GM19043 (cell line): Measurements from ENCODE around the gene PLD6.
"Not testable (repeated sequence)": the region's sequence is repeated elsewhere in the genome, so short reads cannot be mapped to it uniquely, and the experiment has no call there.

ENCODE experiments used
- ATAC-seq: cut with Tn5 transposase; IDR thresholded peaks from one replicate; pipeline ENCODE4 v1.9.1; 2021; ENCODE audit warnings: low read depth; ENCODE audit not compliant: unreplicated experiment

PLD6 gene

DNA sequence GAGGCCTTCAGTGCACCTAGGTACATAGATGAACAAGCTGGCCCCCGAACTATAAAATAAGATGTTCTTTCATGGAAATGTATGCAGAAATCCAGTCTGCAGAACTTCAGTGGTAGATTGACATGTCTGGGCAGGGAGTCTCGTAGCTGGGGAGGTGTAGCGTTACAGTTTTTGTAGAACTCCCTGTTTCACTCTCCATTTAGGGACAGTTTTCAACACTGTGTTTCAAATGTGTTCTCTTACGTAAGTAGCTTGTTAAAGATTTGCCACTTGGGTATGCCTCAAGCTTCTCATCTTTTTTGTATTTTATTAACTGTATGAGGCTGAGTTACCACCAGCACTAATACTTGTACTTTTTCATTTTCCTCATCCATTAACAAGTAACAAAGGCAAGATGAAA is 46.6 kb downstream of the PLD6 start:
- ATAC-seq, result no peak

DNA sequence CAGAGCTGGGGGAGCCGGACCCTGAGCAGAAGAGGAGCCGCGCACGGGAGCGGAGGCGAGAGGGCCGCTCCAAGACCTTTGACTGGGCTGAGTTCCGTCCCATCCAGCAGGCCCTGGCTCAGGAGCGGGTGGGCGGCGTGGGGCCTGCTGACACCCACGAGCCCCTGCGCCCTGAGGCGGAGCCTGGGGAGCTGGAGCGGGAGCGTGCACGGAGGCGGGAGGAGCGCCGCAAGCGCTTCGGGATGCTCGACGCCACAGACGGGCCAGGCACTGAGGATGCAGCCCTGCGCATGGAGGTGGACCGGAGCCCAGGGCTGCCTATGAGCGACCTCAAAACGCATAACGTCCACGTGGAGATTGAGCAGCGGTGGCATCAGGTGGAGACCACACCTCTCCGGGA is 47.6 kb downstream of the PLD6 start:
- ATAC-seq, result not testable (repeated sequence)

DNA sequence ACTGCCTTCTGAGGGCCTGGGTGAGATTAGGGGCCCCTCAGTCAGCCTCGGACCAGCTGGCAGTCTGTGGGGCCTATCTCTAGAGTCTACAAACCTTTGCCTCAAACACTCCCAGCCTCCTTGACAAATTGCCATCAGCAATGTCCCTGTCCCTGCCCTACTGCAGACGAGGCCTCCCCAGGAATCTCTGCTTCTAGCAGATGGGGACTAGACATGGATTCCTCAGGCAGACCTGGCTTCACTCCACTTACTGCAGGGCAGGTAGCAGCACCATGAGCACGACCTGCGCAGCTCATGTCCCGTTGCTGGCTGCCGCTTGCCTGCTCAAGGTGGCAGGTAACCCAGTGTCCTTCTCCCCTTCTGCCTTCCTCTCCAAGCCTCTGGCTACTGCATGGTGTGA is 49.1 kb downstream of the PLD6 start:
- ATAC-seq, result no peak

DNA sequence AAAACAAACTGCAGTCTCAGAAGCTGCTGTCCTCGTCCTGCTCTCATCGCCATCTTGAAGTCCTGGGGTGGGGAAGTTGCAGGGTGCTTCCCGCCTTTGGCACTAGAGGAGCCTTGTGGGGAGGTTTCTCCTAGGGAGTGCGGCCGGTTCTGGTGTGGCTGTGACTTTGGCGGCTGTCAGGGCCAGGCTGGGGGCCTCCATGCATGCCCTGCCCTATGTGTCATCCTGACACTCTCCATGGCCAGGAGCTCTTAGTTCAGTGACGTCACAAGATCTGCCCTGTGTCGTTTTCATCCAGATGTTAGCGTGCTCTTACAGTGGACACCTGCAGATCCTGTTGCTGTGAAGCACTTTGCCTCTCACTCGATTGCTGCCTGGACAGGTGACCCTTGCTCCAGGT is 49.6 kb downstream of the PLD6 start:
- no peak for ATAC-seq

DNA sequence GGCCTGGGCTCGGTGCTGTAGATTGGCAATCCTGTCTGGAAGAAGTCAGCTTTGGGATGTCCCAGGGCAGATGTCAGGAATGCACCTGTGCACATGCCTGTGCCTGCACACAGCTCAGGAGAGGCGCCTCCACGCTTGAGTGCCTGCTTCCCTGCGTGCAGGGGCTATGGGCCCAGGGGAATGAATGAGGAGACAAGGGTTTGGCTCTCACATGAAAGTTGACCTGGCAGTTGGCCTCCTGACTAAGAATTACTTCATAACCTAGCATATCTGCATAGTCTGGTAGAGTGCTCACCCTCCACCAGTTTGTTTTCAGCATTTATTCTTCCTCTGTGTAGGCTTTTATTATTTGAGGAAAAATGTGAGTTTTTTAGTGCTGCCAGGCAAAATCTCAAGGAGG is 50.0 kb downstream of the PLD6 start:
- ATAC-seq, result no peak

DNA sequence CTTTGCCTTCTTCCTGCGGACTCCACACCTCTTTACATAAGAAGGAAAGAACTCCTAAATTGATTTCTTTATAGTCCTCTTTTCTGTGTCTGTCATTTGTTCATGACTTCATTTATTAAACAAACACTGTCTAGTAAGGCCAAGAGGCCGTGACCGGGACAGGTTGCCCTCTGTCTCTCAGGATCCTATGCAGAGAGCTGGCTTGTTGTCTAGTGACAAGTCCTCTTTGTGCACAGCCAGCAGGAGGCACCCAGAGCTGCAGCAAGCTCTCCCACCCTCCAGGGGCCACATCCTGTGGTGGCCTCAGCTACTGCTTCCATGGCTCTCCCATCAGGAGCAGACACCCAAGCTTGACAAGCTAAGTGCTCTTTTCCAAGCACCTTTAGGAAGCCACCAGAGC is 50.6 kb downstream of the PLD6 start:
- ATAC-seq, result no peak

DNA sequence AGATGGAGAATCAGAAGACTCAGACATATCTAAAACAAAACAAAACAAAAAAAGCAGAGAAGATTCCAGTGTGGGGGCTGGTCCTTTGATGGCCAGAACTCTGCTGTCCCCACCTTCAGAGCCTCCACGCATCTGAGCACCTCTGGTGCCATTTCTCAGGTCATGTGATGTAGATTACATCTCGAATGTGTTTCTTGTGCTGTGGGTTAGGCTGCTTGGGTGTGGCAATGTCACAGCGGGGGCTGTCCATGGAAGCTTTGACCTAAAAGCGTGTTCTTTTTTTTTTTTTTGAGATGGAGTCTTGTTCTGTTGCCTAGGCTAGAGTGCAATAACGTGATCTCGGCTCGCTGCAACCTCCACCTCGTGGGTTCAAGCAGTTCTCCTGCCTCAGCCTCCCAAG is 51.2 kb downstream of the PLD6 start:
- ATAC-seq, result no peak

DNA sequence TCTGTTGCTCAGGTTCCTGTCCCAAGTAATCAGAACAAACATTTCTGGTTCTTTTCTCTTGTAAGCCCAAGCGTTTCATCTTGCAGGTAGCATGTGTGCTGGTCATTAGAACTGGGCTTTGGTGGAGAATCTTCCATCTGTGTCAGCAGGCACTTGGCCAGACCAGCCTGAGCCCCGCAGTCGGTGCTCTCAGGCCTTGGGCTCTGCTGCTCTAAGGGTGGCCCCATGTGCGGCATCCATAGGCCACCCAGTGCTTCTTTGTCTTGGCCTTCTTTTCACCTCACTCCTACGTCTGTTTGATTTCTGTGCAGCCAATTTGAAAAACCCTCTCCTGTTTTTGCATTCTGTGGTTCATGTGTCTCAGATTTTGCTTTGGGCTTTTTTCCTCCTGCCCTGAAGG is 51.6 kb downstream of the PLD6 start:
- no peak for ATAC-seq

DNA sequence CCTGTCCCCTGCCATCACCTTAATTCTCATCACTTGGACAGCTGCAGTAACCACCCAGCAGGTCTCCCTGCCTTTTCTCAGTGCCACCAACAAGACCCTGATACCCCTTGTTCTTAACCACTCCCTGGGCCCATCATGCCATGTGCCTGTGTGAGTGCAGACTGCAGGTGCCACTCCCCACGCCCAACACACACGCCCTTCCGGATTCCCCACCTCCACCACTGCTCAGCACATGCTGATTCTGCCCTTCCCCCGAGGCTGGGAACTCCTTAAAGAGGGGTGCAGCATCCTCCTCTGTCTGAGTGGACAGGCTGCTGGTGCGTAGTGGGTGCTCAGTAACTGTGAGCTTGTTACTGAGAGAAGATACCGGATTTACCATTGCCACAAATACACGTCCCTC is 52.4 kb downstream of the PLD6 start:
- no peak for ATAC-seq

DNA sequence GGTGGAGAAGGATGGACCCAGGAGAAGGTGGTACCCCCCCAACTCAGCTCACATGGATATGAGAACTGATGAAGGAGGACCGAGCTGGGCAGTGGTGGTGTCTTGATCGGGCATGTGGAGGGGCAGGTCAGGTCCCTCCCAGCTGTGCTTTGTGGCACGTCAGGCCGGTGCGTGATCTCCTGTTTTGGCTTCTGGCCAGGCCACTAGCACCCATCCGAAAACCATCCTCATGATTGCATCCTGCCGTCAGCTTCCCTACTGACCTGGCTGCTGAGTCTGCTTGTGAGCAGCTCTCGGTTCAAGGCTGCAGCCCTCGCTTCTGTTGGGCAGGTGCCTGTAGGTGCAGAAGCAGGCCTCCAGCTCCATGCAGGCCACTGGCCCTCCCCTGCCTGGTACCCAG is 53.1 kb downstream of the PLD6 start:
- ATAC-seq, result no peak

DNA sequence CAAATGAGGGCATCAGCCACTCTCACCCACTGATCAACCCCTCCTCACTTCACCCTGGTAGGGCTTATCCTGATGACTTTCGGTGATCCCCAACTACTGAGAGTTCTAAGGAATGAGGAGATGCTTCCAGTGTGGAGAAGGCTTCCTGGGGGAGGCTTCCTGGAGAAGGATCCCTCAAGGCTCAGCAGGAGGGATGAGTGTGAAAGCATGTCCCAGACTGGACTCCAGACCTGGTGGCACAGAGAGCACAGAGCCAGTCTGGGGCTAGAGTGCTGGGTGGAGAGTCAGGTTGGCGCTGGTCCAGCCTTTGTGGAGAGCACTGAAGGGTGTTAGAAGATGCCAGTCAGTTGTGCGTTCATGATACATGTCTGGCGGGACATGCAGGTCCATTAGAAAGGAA is 53.7 kb downstream of the PLD6 start:
- ATAC-seq, result no peak

DNA sequence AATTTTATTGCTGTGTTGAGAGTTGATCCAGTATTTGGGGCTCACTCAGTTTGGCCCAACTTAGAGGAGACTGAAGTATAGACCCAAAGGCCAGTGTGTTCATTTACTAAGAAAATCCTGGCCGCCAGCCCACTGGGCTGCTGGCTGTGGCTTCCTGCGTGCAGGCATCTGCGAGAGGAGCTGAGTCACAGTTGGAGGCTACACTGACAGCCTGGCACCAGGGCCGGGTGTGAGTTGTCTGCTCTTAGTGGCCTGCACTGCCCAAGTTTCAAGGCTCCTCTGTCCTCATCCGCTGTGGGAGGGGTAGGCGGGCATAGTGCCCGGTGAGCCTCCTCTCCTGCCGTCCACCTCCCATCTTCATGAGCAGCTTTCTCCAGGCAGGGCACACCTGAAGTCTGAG is 54.2 kb downstream of the PLD6 start:
- ATAC-seq, result no peak

DNA sequence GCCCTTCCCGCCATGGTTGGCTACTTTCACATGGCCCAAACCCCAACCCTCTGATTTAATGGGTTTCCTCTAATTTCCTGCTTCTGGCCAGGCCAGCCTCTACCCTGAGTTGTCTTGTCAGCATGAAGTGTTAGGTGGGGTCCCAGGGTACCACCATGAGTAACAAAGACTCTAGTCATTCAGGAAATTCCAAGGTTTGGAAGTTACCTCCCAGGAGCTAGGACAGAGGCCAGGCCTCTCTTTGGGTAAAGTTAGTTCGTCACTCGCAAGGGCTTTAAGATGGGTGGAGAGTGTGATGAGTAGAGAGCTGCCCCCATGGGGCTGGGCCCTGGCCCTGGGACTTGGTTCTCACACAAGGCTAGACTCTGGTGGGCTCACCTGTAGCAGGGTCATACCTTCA is 54.6 kb downstream of the PLD6 start:
- ATAC-seq, result no peak

DNA sequence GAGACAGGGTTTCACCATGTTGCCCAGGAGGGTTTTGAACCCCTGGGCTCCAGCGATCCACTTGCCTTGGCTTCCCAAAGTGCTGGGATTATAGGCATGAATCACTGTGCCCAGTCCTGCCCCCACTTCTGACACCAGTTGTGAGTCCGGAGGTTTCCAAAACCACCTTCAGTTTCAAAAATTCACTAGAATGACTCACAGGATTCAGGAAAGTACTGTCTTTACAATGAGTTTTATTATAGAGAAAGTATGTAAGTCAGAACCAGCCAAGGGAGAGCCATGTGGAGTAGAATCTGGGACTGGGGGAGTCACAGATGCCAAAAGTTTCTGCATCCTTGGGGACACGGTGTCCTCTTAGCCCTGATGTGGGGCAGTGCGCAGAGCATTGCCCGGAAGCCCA is 55.1 kb downstream of the PLD6 start:
- no peak for ATAC-seq
